Muscle of leg (tissue), 11 donors: ENCODE data around the gene HID1. TPM values are rescaled to one million over a fixed set of nuclear protein-coding genes. Genes with fewer than 3 reads are reported as not detected.
"Not testable (repeated sequence)": the region's sequence is repeated elsewhere in the genome, so short reads cannot be mapped to it uniquely, and the experiment has no call there.

ENCODE experiments used
- DNase-seq: peaks from one replicate; pipeline ENCODE4 v3.0.0; 2013
- H3K27ac ChIP-seq: one replicate; pipeline ENCODE4 v1.5.1; 2013; ENCODE audit warnings: mild to moderate bottlenecking, low read length, control low read depth
- H3K27me3 ChIP-seq: one replicate; pipeline ENCODE4 v1.6.1; 2013; ENCODE audit warnings: low read length; ENCODE audit not compliant: control insufficient read depth, insufficient read depth
- H3K36me3 ChIP-seq: one replicate; pipeline ENCODE4 v1.6.1; 2013; ENCODE audit warnings: low read length; ENCODE audit not compliant: control insufficient read depth, insufficient read depth
- H3K4me1 ChIP-seq: one replicate; pipeline ENCODE4 v1.6.1; 2013; ENCODE audit warnings: low read length; ENCODE audit not compliant: control insufficient read depth, insufficient read depth
- H3K4me3 ChIP-seq: one replicate; pipeline ENCODE4 v1.5.1; 2013; ENCODE audit warnings: low read length, control low read depth
- H3K9me3 ChIP-seq: replicated peaks from 2 replicates; pipeline ENCODE4 v1.6.1; 2013; ENCODE audit warnings: low read depth, low read length; ENCODE audit not compliant: control insufficient read depth
- WGBS: methylation state at CpG from one replicate; pipeline ENCODE4 v1.1.5; 2013; ENCODE audit warnings: missing lambda C conversion rate; ENCODE audit not compliant: insufficient coverage; 5-methylcytosine and 5-hydroxymethylcytosine counted together
- polyA plus RNA-seq, 8 donors: library from polyadenylated mRNA; unstranded; fragments of 120-200 nt; gene quantifications; one replicate each; pipeline versions ENCODE4 v1.2.1 to v1.2.3, GENCODE V29; 2013; ENCODE audit warnings: inconsistent platforms in 1 of 8, low replicate concordance in 1 of 8; ENCODE audit not compliant: insufficient read length in 8 of 8, insufficient read depth in 1 of 8
- total RNA-seq: library from RNA; stranded (reverse); fragments of 120-200 nt; gene quantifications from one replicate; pipeline ENCODE4 v1.2.4, GENCODE V29; 2013

Gene HID1
- total and polyA plus RNA-seq, 9 donors, result 2.7 to 12.6 (median 6.8) TPM

DNA sequence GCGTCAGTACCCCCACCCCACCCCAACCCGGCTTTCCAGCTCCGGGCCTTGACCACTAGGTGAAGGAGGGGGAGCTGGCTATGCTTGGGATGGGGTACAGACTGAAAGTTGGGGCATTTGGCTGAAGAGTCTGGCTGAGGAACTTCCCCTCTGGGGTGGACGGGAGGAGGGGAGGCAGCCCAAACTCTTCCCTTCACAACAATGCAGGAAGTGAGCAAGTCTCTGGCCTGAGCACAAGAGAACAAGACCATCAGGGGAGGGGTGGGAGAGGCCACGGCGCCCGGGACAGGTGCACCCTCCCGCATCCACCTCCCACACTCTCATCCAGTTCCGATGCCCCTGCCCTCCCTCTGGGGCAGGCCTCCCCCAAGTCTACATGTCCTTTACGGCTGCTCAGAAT is 55.1 kb downstream of the HID1 start:
- H3K27me3 ChIP-seq, result peaks cover 42% of the 10 kb centered on the region
- no peaks in the 10 kb centered on the region for H3K36me3 ChIP-seq

GRCh38 chr17:74916851-74917199 is 55.7 kb downstream of the HID1 start:
- peaks cover 3% of the 10 kb centered on the region for H3K4me1 ChIP-seq
- DNase-seq, result no peak
- no peaks in the 10 kb centered on the region for H3K9me3 ChIP-seq
- no peak overlapping the region for H3K27ac ChIP-seq
- H3K36me3 ChIP-seq, result no peaks in the 10 kb centered on the region
- WGBS, result 92% methylated on average over 11 of the region's 11 CpGs
- H3K27me3 ChIP-seq, result peaks cover 37% of the 10 kb centered on the region
- no peak overlapping the region for H3K4me3 ChIP-seq

More for the DNA sequence above, 55.1 kb downstream of the HID1 start:
- H3K4me3 ChIP-seq, result no peak overlapping the region
- no peaks in the 10 kb centered on the region for H3K9me3 ChIP-seq
- peaks cover 6% of the 10 kb centered on the region for H3K4me1 ChIP-seq
- H3K27ac ChIP-seq, result no peak overlapping the region
- DNase-seq, result no peak
- 60% methylated on average over 2 of the region's 10 CpGs for WGBS

GRCh38 chr17:74916136-74916850 is 56.3 kb downstream of the HID1 start:
- no peak for DNase-seq
- Histone ChIP-seq H3K27ac (no peak overlapping the region), H3K4me3 (no peak overlapping the region), H3K9me3 (no peaks in the 10 kb centered on the region), H3K36me3 (no peaks in the 10 kb centered on the region), H3K27me3 (peaks cover 31% of the 10 kb centered on the region), H3K4me1 (peaks cover 3% of the 10 kb centered on the region)
- 68% methylated on average over 11 of the region's 13 CpGs for WGBS

GRCh38 chr17:74911423-74911822 is 61.1 kb downstream of the HID1 start:
- not testable (repeated sequence) for H3K4me3 ChIP-seq, H3K36me3 ChIP-seq, H3K27ac ChIP-seq, H3K9me3 ChIP-seq, H3K27me3 ChIP-seq, DNase-seq, H3K4me1 ChIP-seq
- WGBS, result 40% methylated on average over 2 of the region's 8 CpGs

GRCh38 chr17:74909097-74909496 is 63.5 kb downstream of the HID1 start:
- DNase-seq, H3K36me3 ChIP-seq, H3K27ac ChIP-seq, H3K4me1 ChIP-seq, H3K4me3 ChIP-seq, H3K9me3 ChIP-seq, H3K27me3 ChIP-seq: not testable (repeated sequence)
- WGBS, result 68% methylated on average over 4 of the region's 4 CpGs

DNA sequence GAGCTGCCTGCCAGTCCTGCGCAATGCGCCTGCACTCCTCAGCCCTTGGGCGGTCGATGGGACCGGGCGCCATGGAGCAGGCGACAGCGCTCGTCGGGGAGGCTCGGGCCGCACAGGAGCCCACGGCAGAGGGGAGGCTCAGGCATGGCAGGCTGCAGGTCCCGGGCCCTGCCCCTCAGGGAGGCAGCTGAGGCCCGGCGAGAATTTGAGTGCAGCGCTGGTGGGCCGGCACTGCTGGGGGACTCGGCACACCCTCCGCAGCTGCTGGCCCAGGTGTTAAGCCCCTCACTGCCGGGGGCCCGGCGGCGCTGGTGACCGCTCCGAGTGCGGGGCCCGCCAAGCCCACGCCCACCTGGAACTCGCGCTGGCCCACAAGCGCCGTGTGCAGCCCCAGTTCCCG is 65.5 kb downstream of the HID1 start:
- no peak for DNase-seq
- Histone ChIP-seq H3K4me1 (no peaks in the 10 kb centered on the region), H3K27ac (no peak overlapping the region), H3K36me3 (no peaks in the 10 kb centered on the region), H3K27me3 (peaks cover 19% of the 10 kb centered on the region), H3K4me3 (no peak overlapping the region), H3K9me3 (no peaks in the 10 kb centered on the region)
- 94% methylated on average over 32 of the region's 34 CpGs for WGBS

- not testable (repeated sequence) for DNase-seq, H3K36me3 ChIP-seq, H3K9me3 ChIP-seq, H3K4me1 ChIP-seq, H3K4me3 ChIP-seq, H3K27ac ChIP-seq
- 61% methylated on average over 3 of the region's 6 CpGs for WGBS
- peaks cover 22% of the 10 kb centered on the region for H3K27me3 ChIP-seq
These were observed 66.3 kb downstream of the HID1 start for GRCh38 chr17:74906214-74906793.

- Histone ChIP-seq H3K9me3 (no peaks in the 10 kb centered on the region), H3K4me3 (no peak overlapping the region), H3K27me3 (peaks cover 30% of the 10 kb centered on the region), H3K27ac (no peak overlapping the region), H3K4me1 (no peaks in the 10 kb centered on the region), H3K36me3 (no peaks in the 10 kb centered on the region)
- 67% methylated on average over 2 of the region's 7 CpGs for WGBS
- no peak for DNase-seq
These were observed 67.7 kb downstream of the HID1 start for GRCh38 chr17:74904687-74905409.

DNA sequence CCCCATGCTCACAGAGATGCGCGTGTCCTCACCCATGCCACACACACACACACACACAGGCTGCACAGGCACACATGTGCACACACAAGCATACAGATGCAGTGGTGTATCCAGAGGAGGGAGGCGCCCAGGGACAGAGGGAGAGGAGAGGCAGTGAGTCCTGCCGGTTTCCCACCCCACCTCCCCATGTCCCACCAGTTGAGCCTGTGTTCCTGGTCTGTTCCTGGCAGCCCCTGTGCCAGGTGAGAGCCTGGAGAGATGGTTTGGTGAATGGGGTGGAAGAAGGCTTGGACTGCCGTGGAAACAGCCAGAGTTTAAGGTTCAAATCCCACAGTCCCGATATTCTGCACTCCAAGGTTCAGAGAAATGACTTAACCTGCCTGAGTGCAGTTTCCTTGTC is 68.9 kb downstream of the HID1 start:
- Histone ChIP-seq H3K9me3 (no peaks in the 10 kb centered on the region), H3K27ac (no peak overlapping the region), H3K27me3 (peaks cover 37% of the 10 kb centered on the region), H3K4me1 (no peaks in the 10 kb centered on the region), H3K4me3 (no peak overlapping the region), H3K36me3 (no peaks in the 10 kb centered on the region)
- no peak for DNase-seq
- WGBS, result 76% methylated on average over 2 of the region's 6 CpGs

DNA sequence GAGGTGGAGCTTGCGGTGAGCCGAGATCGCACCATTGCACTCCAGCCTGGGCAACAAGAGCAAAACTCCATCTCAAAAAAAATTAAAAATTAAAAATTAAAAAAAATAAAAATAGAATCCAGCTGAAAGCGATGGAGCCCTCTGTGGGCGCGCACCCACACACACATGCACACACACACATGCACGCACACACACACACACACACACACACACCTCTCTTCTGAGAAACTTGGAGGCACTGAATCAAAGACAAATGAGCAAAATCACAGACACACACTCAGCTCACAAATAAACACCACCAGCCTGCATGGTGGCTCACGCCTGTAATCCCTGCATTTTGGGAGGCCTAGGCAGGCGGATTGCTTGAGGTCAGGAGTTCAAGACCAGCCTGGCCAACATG is 69.5 kb downstream of the HID1 start:
- Histone ChIP-seq H3K4me1 (no peaks in the 10 kb centered on the region), H3K4me3 (no peak overlapping the region), H3K27ac (no peak overlapping the region), H3K9me3 (no peaks in the 10 kb centered on the region), H3K27me3 (peaks cover 40% of the 10 kb centered on the region), H3K36me3 (no peaks in the 10 kb centered on the region)
- DNase-seq, result no peak
- 91% methylated on average over 4 of the region's 9 CpGs for WGBS
